HG02885 (cell line): ENCODE measurements around the gene KRTAP9-3.
"Not testable (repeated sequence)": the region's sequence is repeated elsewhere in the genome, so short reads cannot be mapped to it uniquely, and the experiment has no call there.

Experiments used
- ATAC-seq: cut with Tn5 transposase; IDR thresholded peaks from one replicate; pipeline ENCODE4 v1.9.1; 2021; ENCODE audit warnings: mild to moderate bottlenecking; ENCODE audit not compliant: unreplicated experiment, poor library complexity

The KRTAP9-3 gene

GRCh38 chr17:41249637-41250240, 17.5 kb downstream of the KRTAP9-3 start, which contains the start of gene KRTAP9-4:
Gene KRTAP9-4, plus strand, starts transcription at chr17:41249687. Its CDS starts 34 bp downstream, at chr17:41249721.
- ATAC-seq, result not testable (repeated sequence)

- ATAC-seq, result no peak
Measured at GRCh38 chr17:41251261-41251660, 19.0 kb downstream of the KRTAP9-3 start.

GRCh38 chr17:41254861-41255260, 22.6 kb downstream of the KRTAP9-3 start:
- ATAC-seq, result no peak

- ATAC-seq, result not testable (repeated sequence)
Measured at GRCh38 chr17:41255381-41256290, 23.4 kb downstream of the KRTAP9-3 start, which contains the start of gene KRTAP9-9. Gene KRTAP9-9, plus strand, starts transcription at chr17:41255384.

GRCh38 chr17:41256291-41256685, 24.0 kb downstream of the KRTAP9-3 start:
- ATAC-seq, result no peak

- ATAC-seq, result no peak
Measured at GRCh38 chr17:41258406-41258805, 26.2 kb downstream of the KRTAP9-3 start.

- ATAC-seq, result no peak
Measured at GRCh38 chr17:41263212-41263611, 31.0 kb downstream of the KRTAP9-3 start.

GRCh38 chr17:41264599-41264998, 32.4 kb downstream of the KRTAP9-3 start:
- no peak for ATAC-seq

GRCh38 chr17:41265078-41265477, 32.8 kb downstream of the KRTAP9-3 start, which contains the start of gene KRTAP9-6:
Gene KRTAP9-6, plus strand, starts transcription at chr17:41265378. Its CDS starts 0 bp downstream, at chr17:41265378.
- no peak for ATAC-seq

- no peak for ATAC-seq
Measured at GRCh38 chr17:41267711-41268110, 35.5 kb downstream of the KRTAP9-3 start.

GRCh38 chr17:41271323-41271722, 39.1 kb downstream of the KRTAP9-3 start:
- ATAC-seq, result not testable (repeated sequence)

- ATAC-seq, result no peak
Measured at GRCh38 chr17:41271858-41272257, 39.6 kb downstream of the KRTAP9-3 start.

- not testable (repeated sequence) for ATAC-seq
Measured at GRCh38 chr17:41275648-41276190, 43.5 kb downstream of the KRTAP9-3 start, which contains the start of gene KRTAP9-7. Gene KRTAP9-7, plus strand, starts transcription at chr17:41275698. Its CDS starts 0 bp downstream, at chr17:41275698.

- ATAC-seq, result no peak
Measured at GRCh38 chr17:41278176-41278955, 46.1 kb downstream of the KRTAP9-3 start.
